Measurements from ENCODE around the gene TTC1. TPM values are rescaled to one million over a fixed set of nuclear protein-coding genes. Genes with fewer than 3 reads are reported as not detected.
A peak's percentile ranks its signal among the peaks of the same experiment; 100 is the strongest.
"Not testable (repeated sequence)": the region's sequence is repeated elsewhere in the genome, so short reads cannot be mapped to it uniquely, and the experiment has no call there.

TTC1 gene
- total and polyA plus RNA-seq, 12 donors: 32.7 to 131 (median 47.5) TPM

- TF ChIP-seq CTCF (IDR thresholded peaks at IDR 0.05) (no peak), POLR2A (IDR thresholded peaks at IDR 0.05) (no peak)
- intact Hi-C loops (cut with DNase I): no loop called here
- H3K27me3 ChIP-seq: no peaks in the 10 kb centered on the region
- 82 to 85% (median 83%) methylated on average over 6 of the region's 6 CpGs for WGBS, 4 donors
- no peaks in the 10 kb centered on the region for H3K36me3 ChIP-seq (replicated peaks in 1 of 2)
- H3K4me3 ChIP-seq: no peak overlapping the region
- no peaks in the 10 kb centered on the region for H3K4me1 ChIP-seq (replicated peaks in 1 of 2)
- DNase-seq: no peak
- no peaks in the 10 kb centered on the region for H3K9me3 ChIP-seq (replicated peaks in 1 of 3)
- H3K27ac ChIP-seq: no peak overlapping the region
Measured at GRCh38 chr5:159963935-159964334, 45.0 kb upstream of the TTC1 start.

- Histone ChIP-seq H3K27me3 (peaks cover under 1% of the 10 kb centered on the region), H3K4me1 (replicated peaks in 1 of 2) (no peaks in the 10 kb centered on the region), H3K4me3 (no peak overlapping the region), H3K9me3 (replicated peaks in 1 of 3) (no peaks in the 10 kb centered on the region), H3K36me3 (replicated peaks in 1 of 2) (no peaks in the 10 kb centered on the region), H3K27ac (no peak overlapping the region)
- peak; percentile 33 to 57 (median 49) for DNase-seq
- WGBS, 4 donors: 29 to 43% (median 36%) methylated on average over 7 to 12 of the region's 12 CpGs
- intact Hi-C loops (cut with DNase I): no loop called here
- TF ChIP-seq POLR2A (IDR thresholded peaks at IDR 0.05) (no peak), CTCF (IDR thresholded peaks at IDR 0.05) (peak; percentile 17 to 55 (median 49))
Measured at GRCh38 chr5:159965031-159965837, 43.7 kb upstream of the TTC1 start.

- 64 to 78% (median 76%) methylated on average over 4 of the region's 4 CpGs for WGBS, 4 donors
- H3K36me3 ChIP-seq (replicated peaks in 1 of 2); H3K4me3 ChIP-seq; H3K27me3 ChIP-seq; H3K4me1 ChIP-seq (replicated peaks in 1 of 2); intact Hi-C loops (cut with DNase I); H3K27ac ChIP-seq; H3K9me3 ChIP-seq (replicated peaks in 1 of 3); DNase-seq: not testable (repeated sequence)
Measured at GRCh38 chr5:159965838-159966128, 43.2 kb upstream of the TTC1 start.

- peaks cover 0 to 4% of the 10 kb centered on the region in 2 donors for H3K4me1 ChIP-seq (replicated peaks in 1 of 2)
- no peak for TF ChIP-seq POLR2A (IDR thresholded peaks at IDR 0.05)
- no peak for TF ChIP-seq CTCF (IDR thresholded peaks at IDR 0.05)
- H3K27ac ChIP-seq: no peak overlapping the region
- no peak overlapping the region for H3K4me3 ChIP-seq
- H3K36me3 ChIP-seq (replicated peaks in 1 of 2): no peaks in the 10 kb centered on the region
- intact Hi-C loops (cut with DNase I): no loop called here
- DNase-seq: no peak
- no peaks in the 10 kb centered on the region for H3K9me3 ChIP-seq (replicated peaks in 1 of 3)
- peaks cover 33% of the 10 kb centered on the region for H3K27me3 ChIP-seq
Measured at GRCh38 chr5:159969966-159970365, 39.0 kb upstream of the TTC1 start.

- TF ChIP-seq POLR2A (IDR thresholded peaks at IDR 0.05) (no peak), CTCF (IDR thresholded peaks at IDR 0.05) (no peak)
- DNase-seq: no peak
- Histone ChIP-seq H3K9me3 (replicated peaks in 1 of 3) (no peaks in the 10 kb centered on the region), H3K4me1 (replicated peaks in 1 of 2) (peaks cover 0 to 4% of the 10 kb centered on the region in 2 donors), H3K36me3 (replicated peaks in 1 of 2) (no peaks in the 10 kb centered on the region), H3K27me3 (peaks cover 33% of the 10 kb centered on the region), H3K4me3 (no peak overlapping the region), H3K27ac (no peak overlapping the region)
- 72 to 80% (median 73%) methylated on average over 4 of the region's 4 CpGs for WGBS, 4 donors
- intact Hi-C loops (cut with DNase I): no loop called here
Measured at GRCh38 chr5:159971038-159971437, 37.9 kb upstream of the TTC1 start.
